Small intestine (tissue), 7 donors: ENCODE measurements around the gene PLXNA4. TPM values are rescaled to one million over a fixed set of nuclear protein-coding genes. Genes with fewer than 3 reads are reported as not detected.

Source experiments
- DNase-seq, 2 donors: peaks; one replicate each; pipeline versions ENCODE4 v3.0.0 to v3.0.0-alpha.2; 2013
- FAIRE-seq: peaks from 2 replicates; lab custom pipeline; 2012; peaks lifted over from hg19 to GRCh38; lab: Jason Lieb, UNC
- H3K27ac ChIP-seq, 3 donors: one replicate each; pipeline ENCODE4 v1.5.1; 2013; ENCODE audit warnings: low read length in 2 of 3, mild to moderate bottlenecking in 2 of 3, control low read depth in 1 of 3, inconsistent platforms in 1 of 3, low read depth in 1 of 3, moderate library complexity in 1 of 3
- H3K27me3 ChIP-seq, 3 donors: one replicate each; pipeline ENCODE4 v1.6.1; 2013; ENCODE audit warnings: low read length in 3 of 3, inconsistent platforms in 1 of 3; ENCODE audit not compliant: control insufficient read depth in 3 of 3, insufficient read depth in 3 of 3
- H3K36me3 ChIP-seq, 3 donors: one replicate each; pipeline ENCODE4 v1.6.1; 2013; ENCODE audit warnings: low read length in 3 of 3, inconsistent platforms in 1 of 3, low read depth in 1 of 3, mild to moderate bottlenecking in 1 of 3, moderate library complexity in 1 of 3; ENCODE audit not compliant: control insufficient read depth in 3 of 3, insufficient read depth in 2 of 3
- H3K4me1 ChIP-seq, 3 donors: one replicate each; pipeline ENCODE4 v1.6.1; 2013; ENCODE audit warnings: low read length in 2 of 3, inconsistent platforms in 1 of 3, low read depth in 1 of 3, mild to moderate bottlenecking in 1 of 3, moderate library complexity in 1 of 3; ENCODE audit not compliant: control insufficient read depth in 3 of 3, insufficient read depth in 2 of 3
- H3K4me3 ChIP-seq, 3 donors: one replicate each; pipeline ENCODE4 v1.5.1; 2013; ENCODE audit warnings: low read length in 3 of 3, control low read depth in 1 of 3, inconsistent platforms in 1 of 3, low read depth in 1 of 3, mild to moderate bottlenecking in 1 of 3, moderate library complexity in 1 of 3
- H3K9me3 ChIP-seq, 2 donors: one replicate each; pipeline ENCODE4 v1.6.1; 2013; ENCODE audit warnings: low read depth in 1 of 2, low read length in 1 of 2; ENCODE audit not compliant: control insufficient read depth in 2 of 2, insufficient read depth in 1 of 2
- WGBS, 3 donors: extraction: QIAGEN DNeasy Blood & Tissue Kit; methylation state at CpG; one replicate each; pipeline ENCODE4 v1.1.7; 2013; 5-methylcytosine and 5-hydroxymethylcytosine counted together
- polyA plus RNA-seq, 4 donors: library from polyadenylated mRNA; stranded (reverse) in 3 of 4; unstranded in 1 of 4; fragments of 200-250 nt in 3 of 4; fragments of 120-200 nt in 1 of 4; gene quantifications; one replicate each; pipeline versions ENCODE4 v1.2.1 to v1.2.3, GENCODE V29; 2013
- donor health status: healthy with polysubstance abuse.
- donor health status: control.
- donor health status: control.
- donor health status: Bipolar disorder and iron deficiency.
- donor health status: healthy.

Gene PLXNA4
- polyA plus RNA-seq, 4 donors: under 0.01 to 3.9 (median 1.2) TPM; not detected in 1

- Histone ChIP-seq H3K9me3 (no peaks in the 10 kb centered on the region), H3K27ac (no peak overlapping the region), H3K4me3 (no peak overlapping the region), H3K36me3 (no peaks in the 10 kb centered on the region), H3K4me1 (peaks cover 0 to 4% (median 0%) of the 10 kb centered on the region in 3 donors), H3K27me3 (peaks cover 0 to 5% (median 0%) of the 10 kb centered on the region in 3 donors)
- FAIRE-seq (no peak), DNase-seq (no peak)
- WGBS, 3 donors: 74 to 82% (median 76%) methylated on average over 13 of the region's 13 CpGs
Observed at GRCh38 chr7:132076301-132077035, 499.8 kb downstream of the PLXNA4 start.

GRCh38 chr7:132075515-132075914 is 500.8 kb downstream of the PLXNA4 start:
- DNase-seq (peak in 1 of 2 donors; percentile 8), FAIRE-seq (no peak)
- no peaks in the 10 kb centered on the region for H3K9me3 ChIP-seq
- H3K4me3 ChIP-seq: no peak overlapping the region
- peaks cover 0 to 4% (median 0%) of the 10 kb centered on the region in 3 donors for H3K4me1 ChIP-seq
- H3K27ac ChIP-seq: no peak overlapping the region
- H3K27me3 ChIP-seq: peaks cover 0 to 5% (median 0%) of the 10 kb centered on the region in 3 donors
- no peaks in the 10 kb centered on the region for H3K36me3 ChIP-seq
- 13 to 43% (median 31%) methylated on average over 6 of the region's 6 CpGs for WGBS, 3 donors

GRCh38 chr7:132073920-132074589 is 502.2 kb downstream of the PLXNA4 start:
- DNase-seq (no peak), FAIRE-seq (no peak)
- H3K4me1 ChIP-seq: no peaks in the 10 kb centered on the region
- no peaks in the 10 kb centered on the region for H3K36me3 ChIP-seq
- no peaks in the 10 kb centered on the region for H3K9me3 ChIP-seq
- no peak overlapping the region for H3K4me3 ChIP-seq
- 84 to 87% (median 84%) methylated on average over 15 of the region's 15 CpGs for WGBS, 3 donors
- H3K27ac ChIP-seq: no peak overlapping the region
- peaks cover 0 to 2% (median 0%) of the 10 kb centered on the region in 3 donors for H3K27me3 ChIP-seq
